ENCODE measurements around the gene SHQ1.

Gene SHQ1

GRCh38 chr3:72891053-72891855, 43.0 kb upstream of the SHQ1 start:
- Histone ChIP-seq H3K27ac (peak overlapping the region; percentile 54 to 90), H3K4me3 (peak overlapping the region; percentile 76)
- no peak for DNase-seq (ENCODE audit: low spot score)
- no peak for TF ChIP-seq CTCF (IDR thresholded peaks at IDR 0.05)

GRCh38 chr3:72890166-72890925, 42.1 kb upstream of the SHQ1 start:
- Histone ChIP-seq H3K4me3 (peak overlapping the region; percentile 76), H3K27ac (peak overlapping the region; percentile 54 to 90)
- no peak for DNase-seq (ENCODE audit: low spot score)

GRCh38 chr3:72889310-72890165, 41.3 kb upstream of the SHQ1 start:
- TF ChIP-seq CTCF (IDR thresholded peaks at IDR 0.05) = no peak
- DNase-seq (ENCODE audit: low spot score) = no peak
- Histone ChIP-seq H3K4me3 (peak overlapping the region; percentile 76), H3K27ac (peak overlapping the region; percentile 74 to 90)

More at GRCh38 chr3:72890166-72890925, 42.1 kb upstream of the SHQ1 start:
- TF ChIP-seq CTCF (IDR thresholded peaks at IDR 0.05) = no peak

GRCh38 chr3:72888546-72889309, 40.5 kb upstream of the SHQ1 start:
- no peak for DNase-seq (ENCODE audit: low spot score)

GRCh38 chr3:72887705-72888545, 39.7 kb upstream of the SHQ1 start, which contains the start of gene GXYLT2:
TSS of gene GXYLT2 (plus strand) at chr3:72888046. CDS start at chr3:72888234, 188 bp downstream.
- H3K27ac ChIP-seq = peak within 1 kb of the TSS; percentile 74 to 90
- TF ChIP-seq CTCF (IDR thresholded peaks at IDR 0.05) = no peak
- DNase-seq (ENCODE audit: low spot score) = no peak
- peak within 1 kb of the TSS; percentile 76 for H3K4me3 ChIP-seq

More at GRCh38 chr3:72888546-72889309, 40.5 kb upstream of the SHQ1 start:
- Histone ChIP-seq H3K4me3 (peak overlapping the region; percentile 76), H3K27ac (peak overlapping the region; percentile 74 to 90)
- no peak for TF ChIP-seq CTCF (IDR thresholded peaks at IDR 0.05)

Measured in coronary artery (tissue), 2 donors.